OCI-LY7 (cell line): ENCODE data around the gene PIGL. TPM values are rescaled to one million over a fixed set of nuclear protein-coding genes. Genes with fewer than 3 reads are reported as not detected.
A peak's percentile ranks its signal among the peaks of the same experiment; 100 is the strongest.
"Not testable (repeated sequence)": the region's sequence is repeated elsewhere in the genome, so short reads cannot be mapped to it uniquely, and the experiment has no call there.

ENCODE experiments used
- BruUV-seq: library from RNA; stranded (reverse); fragments of 400-500 nt; replicated peaks from 2 replicates; lab custom pipeline; 2021; lab: Mats Ljungman, UMichigan
- CTCF ChIA-PET: fragments of 300-600 bp; sonication (Branson Sonifier 250); formaldehyde crosslinking; loops from one replicate; lab custom pipeline; 2022; ENCODE audit warnings: antibody characterized with exemption; ENCODE audit not compliant: unreplicated experiment; lab: Charles Lee
- POLR2A ChIA-PET: fragments of 300-600 bp; sonication (Branson Sonifier 250); formaldehyde crosslinking; loops from one replicate; lab custom pipeline; 2022; ENCODE audit warnings: antibody characterized with exemption; lab: Charles Lee
- DNase-seq: peaks from one replicate; pipeline ENCODE4 v3.0.0-alpha.2; 2015; ENCODE audit warnings: low spot score
- H2AFZ ChIP-seq: fragments of 200-600 bp; sonication (generic), shearing (Covaris generic); 2 replicates; pipeline ENCODE4 v1.6.1; 2014; ENCODE audit warnings: mild to moderate bottlenecking, antibody characterized with exemption, low read length, moderate library complexity
- H3K27ac ChIP-seq: fragments of 200-600 bp; sonication (generic); 2 replicates; pipeline ENCODE4 v1.5.1; 2014; ENCODE audit warnings: mixed run types, low read depth, mild to moderate bottlenecking, moderate library complexity, low read length, inconsistent platforms; ENCODE audit not compliant: poor library complexity, severe bottlenecking
- H3K36me3 ChIP-seq: fragments of 200-600 bp; sonication (generic); 2 replicates; pipeline ENCODE4 v1.6.1; 2014; ENCODE audit warnings: mild to moderate bottlenecking, antibody characterized with exemption, low read length, moderate library complexity, mixed read lengths; ENCODE audit not compliant: insufficient read depth
- H3K4me1 ChIP-seq: fragments of 200-600 bp; sonication (generic); 2 replicates; pipeline ENCODE4 v1.5.1; 2014; ENCODE audit warnings: mild to moderate bottlenecking, low read length; ENCODE audit not compliant: insufficient read depth, poor library complexity, severe bottlenecking
- H3K4me2 ChIP-seq: fragments of 200-600 bp; sonication (generic); 2 replicates; pipeline ENCODE4 v1.6.1; 2014; ENCODE audit warnings: mild to moderate bottlenecking, low read length
- H3K4me3 ChIP-seq: fragments of 200-600 bp; sonication (generic); 2 replicates; pipeline ENCODE4 v1.5.1; 2014; ENCODE audit warnings: mild to moderate bottlenecking, low read depth, low read length; ENCODE audit not compliant: poor library complexity, severe bottlenecking
- H3K79me2 ChIP-seq: fragments of 200-600 bp; sonication (generic); 2 replicates; pipeline ENCODE4 v1.6.1; 2016; ENCODE audit warnings: low read depth, mild to moderate bottlenecking, low read length, moderate library complexity, mixed read lengths; ENCODE audit not compliant: insufficient read depth
- H3K9me2 ChIP-seq: fragments of 200-600 bp; sonication (generic); 2 replicates; pipeline ENCODE4 v1.6.1; 2016; ENCODE audit warnings: mild to moderate bottlenecking, low read length, mixed read lengths; ENCODE audit not compliant: insufficient read depth
- H3K9me3 ChIP-seq: fragments of 200-600 bp; sonication (generic); 2 replicates; pipeline ENCODE4 v1.6.1; 2014; ENCODE audit warnings: mild to moderate bottlenecking, mixed run types, low read length, mixed read lengths
- H4K20me1 ChIP-seq: fragments of 200-600 bp; sonication (generic); 2 replicates; pipeline ENCODE4 v1.6.1; 2014; ENCODE audit warnings: mild to moderate bottlenecking, antibody characterized with exemption, low read length, moderate library complexity, mixed read lengths; ENCODE audit not compliant: insufficient read depth
- CTCF ChIP-seq: fragments of 200-600 bp; sonication (generic); conservative IDR thresholded peaks from 2 replicates; pipeline ENCODE4 v1.5.1; 2014; ENCODE audit warnings: mild to moderate bottlenecking, antibody characterized with exemption, low read length, moderate library complexity, mixed read lengths
- EZH2phosphoT487 ChIP-seq: fragments of 200-600 bp; sonication (generic); IDR thresholded peaks from 2 replicates; pipeline ENCODE4 v1.6.1; 2018; ENCODE audit warnings: low read depth, borderline replicate concordance, mild to moderate bottlenecking, mixed run types, antibody characterized with exemption, low read length, moderate library complexity, mixed read lengths
- intact Hi-C: fragments of 100-400 bp; cut with micrococcal nuclease; formaldehyde crosslinking; loops from one replicate; pipeline ENCODE4 v1.10.0; 2022; ENCODE audit not compliant: unreplicated experiment
- total RNA-seq, 2 experiments: library from RNA; depleted of rRNA in 1 of 2; stranded (reverse); fragments of >200 nt in 1 of 2; shearing (Covaris generic) in 1 of 2; gene quantifications; 2 replicates each; pipeline ENCODE4 v1.2.3, GENCODE V29; 2014 to 2022

PIGL gene
- total RNA-seq, 2 experiments from 2014 or later = 39.4 to 43.6 TPM

- Histone ChIP-seq H2AFZ (no peak overlapping the region), H3K9me3 (no peaks in the 10 kb centered on the region), H3K4me1 (peaks cover 26% of the 10 kb centered on the region), H3K9me2 (no peaks in the 10 kb centered on the region), H3K4me2 (no peak overlapping the region), H3K36me3 (peaks cover 16% of the 10 kb centered on the region), H3K4me3 (no peak overlapping the region), H4K20me1 (0 out of 2 replicates have a peak, but pooled peaks cover 4% of the 10 kb centered on the region), H3K79me2 (peaks cover 53% of the 10 kb centered on the region), H3K27ac (no peak overlapping the region)
- TF ChIP-seq EZH2phosphoT487 (no peak), CTCF (no peak)
- intact Hi-C loops = no loop called here
- no TSS peak for BruUV-seq
- ChIA-PET CTCF (no interaction called here), POLR2A (interaction anchor here (0.6 kb wide), 1 partner anchor 55 kb away, joined by 4 read pairs; no protein-coding TSS in a partner anchor)
- DNase-seq = no peak
These were observed 19.7 kb upstream of the PIGL start for GRCh38 chr17:16197276-16197675.

- intact Hi-C loops = no loop called here
- H3K27ac ChIP-seq = peak overlapping the region; percentile 37
- BruUV-seq = no TSS peak
These were observed 17.9 kb upstream of the PIGL start for GRCh38 chr17:16199093-16199492.

GRCh38 chr17:16201693-16202131 lies 15.3 kb upstream of the PIGL start:
- H2AFZ ChIP-seq, intact Hi-C loops, BruUV-seq, H3K4me2 ChIP-seq, H3K9me2 ChIP-seq, H3K4me3 ChIP-seq, H3K36me3 ChIP-seq, H3K9me3 ChIP-seq, CTCF ChIA-PET, H4K20me1 ChIP-seq, H3K27ac ChIP-seq, DNase-seq: not testable (repeated sequence)
- peaks cover 85% of the 10 kb centered on the region for H3K79me2 ChIP-seq
- POLR2A ChIA-PET = interaction anchor here (0.7 to 1.8 kb wide), 4 partner anchors 12 to 168 kb away, joined by 3 to 8 read pairs (median 4); partner anchors contain the start of gene PIGL
- H3K4me1 ChIP-seq = peaks cover 26% of the 10 kb centered on the region

More at GRCh38 chr17:16199093-16199492, 17.9 kb upstream of the PIGL start:
- no peaks in the 10 kb centered on the region for H3K9me2 ChIP-seq
- peak overlapping the region; percentile 40 for H3K4me3 ChIP-seq
- peak; percentile 74 for DNase-seq
- peak overlapping the region; percentile 30; the same call in 1 of the 2 replicates for H2AFZ ChIP-seq
- H3K79me2 ChIP-seq = peaks cover 67% of the 10 kb centered on the region
- H3K36me3 ChIP-seq = peaks cover 12% of the 10 kb centered on the region
- peak overlapping the region; percentile 73 for H3K4me2 ChIP-seq
- CTCF ChIA-PET = no interaction called here
- H3K4me1 ChIP-seq = peaks cover 26% of the 10 kb centered on the region
- TF ChIP-seq CTCF (no peak), EZH2phosphoT487 (no peak)
- 0 out of 2 replicates have a peak, but pooled peaks cover 4% of the 10 kb centered on the region for H4K20me1 ChIP-seq
- H3K9me3 ChIP-seq = no peaks in the 10 kb centered on the region
- POLR2A ChIA-PET = interaction anchor here (0.7 kb wide), 3 partner anchors 15 to 120 kb away, joined by 4 to 5 read pairs (median 4); partner anchors contain the start of gene PIGL

- H2AFZ ChIP-seq, H3K27ac ChIP-seq, H4K20me1 ChIP-seq, CTCF ChIA-PET, H3K4me3 ChIP-seq, intact Hi-C loops, H3K9me2 ChIP-seq, DNase-seq, BruUV-seq, H3K9me3 ChIP-seq, H3K36me3 ChIP-seq: not testable (repeated sequence)
- H3K4me1 ChIP-seq = peaks cover 26% of the 10 kb centered on the region
- H3K4me2 ChIP-seq = peak overlapping the region; percentile 12; the same call in 1 of the 2 replicates
- POLR2A ChIA-PET = interaction anchor here (0.6 to 1.8 kb wide), 6 partner anchors 11 to 1056 kb away, joined by 3 to 8 read pairs (median 3); partner anchors contain the start of gene PIGL
- peaks cover 80% of the 10 kb centered on the region for H3K79me2 ChIP-seq
These were observed 14.2 kb upstream of the PIGL start for GRCh38 chr17:16202554-16203500.
